ENCODE data around the gene BCL2L14. TPM values are rescaled to one million over a fixed set of nuclear protein-coding genes. Genes with fewer than 3 reads are reported as not detected.

BCL2L14 gene
- total RNA-seq, 1 donor from 2014 or later, result not detected

- DNase-seq (ENCODE audit: low spot score), result no peak
- no peak for ATAC-seq
Measured at GRCh38 chr12:12051668-12052067, 19.1 kb upstream of the BCL2L14 start.

- ATAC-seq (no peak), DNase-seq (ENCODE audit: low spot score) (no peak)
Measured at GRCh38 chr12:12054993-12055392, 15.7 kb upstream of the BCL2L14 start.

- DNase-seq (ENCODE audit: low spot score) (no peak), ATAC-seq (no peak)
Measured at GRCh38 chr12:12056951-12057350, 13.8 kb upstream of the BCL2L14 start.

GRCh38 chr12:12064596-12064995 is 6.1 kb upstream of the BCL2L14 start:
- ATAC-seq, result no peak
- DNase-seq (ENCODE audit: low spot score), result no peak

DNA sequence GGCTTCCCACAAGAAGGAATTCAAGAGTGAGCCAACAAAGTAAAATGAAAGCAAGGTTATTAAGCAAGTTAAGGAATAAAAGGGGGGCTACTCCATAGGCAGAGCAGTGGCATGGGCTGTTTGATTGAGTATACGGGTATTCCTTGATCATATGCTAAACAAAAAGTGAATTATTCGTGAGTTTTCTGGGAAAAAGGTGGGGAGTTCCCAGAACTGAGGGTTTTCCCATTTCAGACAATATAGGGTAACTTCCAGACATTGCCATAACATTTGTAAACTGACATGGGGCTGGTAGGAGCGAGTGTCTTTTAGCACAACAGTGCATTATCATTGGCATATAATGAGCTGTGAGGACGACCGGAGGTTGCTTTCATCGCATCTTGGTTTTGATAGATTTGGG is 2.0 kb upstream of the BCL2L14 start:
- ATAC-seq (no peak), DNase-seq (ENCODE audit: low spot score) (no peak)

- ATAC-seq (no peak), DNase-seq (ENCODE audit: low spot score) (no peak)
Measured at GRCh38 chr12:12069821-12070548, 754 bp upstream of the BCL2L14 start.

DNA sequence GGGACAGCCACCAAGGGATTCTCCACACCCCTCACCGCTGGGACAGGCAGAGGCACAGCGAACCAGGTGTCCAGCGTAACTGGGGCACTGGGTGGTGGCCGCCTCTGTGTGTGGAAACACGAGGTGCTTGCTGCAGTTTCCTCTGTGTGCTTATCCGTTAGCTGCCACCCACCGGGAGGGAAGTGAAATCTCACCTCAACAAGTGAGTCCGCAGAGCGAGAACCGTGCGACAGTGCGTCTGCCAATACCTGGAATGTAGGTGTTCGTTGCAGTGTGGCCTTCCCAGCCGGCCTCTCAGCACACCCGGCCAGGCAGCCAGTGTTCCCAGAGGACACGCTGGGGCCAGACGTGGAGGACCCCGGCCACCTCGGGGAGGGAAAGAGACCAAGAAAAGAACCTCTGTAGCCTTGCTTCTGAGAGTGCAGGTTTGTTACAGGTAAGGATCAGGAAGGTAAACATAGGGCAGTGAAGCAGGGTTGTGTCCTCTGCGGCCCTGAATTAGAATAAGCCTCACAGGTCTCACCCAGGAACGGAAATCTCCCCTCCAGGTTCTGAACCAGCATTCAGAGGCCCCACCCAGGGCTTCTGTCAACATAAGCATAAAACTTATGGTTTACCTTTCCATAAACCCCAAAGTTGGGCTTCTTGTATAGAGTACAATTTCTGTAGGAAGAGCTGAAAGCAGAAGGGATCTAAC is 1.5 kb downstream of the BCL2L14 start:
- DNase-seq (ENCODE audit: low spot score) (peak; percentile 60), ATAC-seq (peak; percentile 87)

- ATAC-seq (no peak), DNase-seq (ENCODE audit: low spot score) (peak; percentile 10)
Measured at GRCh38 chr12:12079291-12079690, 8.6 kb downstream of the BCL2L14 start.

- DNase-seq (ENCODE audit: low spot score), result peak; percentile 57
Measured at GRCh38 chr12:12081836-12082497, 11.2 kb downstream of the BCL2L14 start.

GRCh38 chr12:12083688-12084087 is 12.9 kb downstream of the BCL2L14 start:
- DNase-seq (ENCODE audit: low spot score), result no peak
- no peak for ATAC-seq

More at GRCh38 chr12:12081836-12082497, 11.2 kb downstream of the BCL2L14 start:
- peak; percentile 84 for ATAC-seq

GRCh38 chr12:12086362-12086761 is 15.6 kb downstream of the BCL2L14 start:
- peak; percentile 10 for DNase-seq (ENCODE audit: low spot score)
- no peak for ATAC-seq

DNA sequence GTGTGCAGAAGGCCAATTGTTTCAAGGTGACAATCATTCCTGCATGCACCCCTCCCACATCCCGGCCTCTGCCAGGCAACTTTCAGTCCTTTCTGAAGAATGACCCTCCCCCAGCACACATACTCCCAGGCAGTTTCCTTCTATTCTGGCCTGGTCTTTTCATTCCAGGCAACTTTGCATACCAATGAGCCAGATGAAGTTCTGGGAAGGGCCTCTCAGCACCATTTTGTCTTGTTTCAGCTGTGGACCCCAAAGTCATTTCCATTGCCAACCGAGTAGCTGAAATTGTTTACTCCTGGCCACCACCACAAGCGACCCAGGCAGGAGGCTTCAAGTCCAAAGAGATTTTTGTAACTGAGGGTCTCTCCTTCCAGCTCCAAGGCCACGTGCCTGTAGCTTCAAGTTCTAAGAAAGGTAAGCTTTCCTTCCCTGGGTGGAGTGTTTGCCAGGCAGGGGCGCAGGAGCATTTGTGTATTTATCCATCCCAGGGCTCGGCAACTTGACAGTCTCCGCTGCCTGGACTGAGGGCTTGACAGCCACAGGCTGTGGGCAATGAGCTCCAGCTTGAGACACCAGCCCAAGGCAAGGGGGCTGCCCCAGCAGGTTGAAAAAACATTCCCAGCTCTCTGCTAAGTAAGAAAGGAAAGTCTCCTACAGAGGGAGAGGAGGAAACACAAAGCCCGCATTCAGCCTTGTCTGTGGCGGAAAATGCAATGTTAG is 16.4 kb downstream of the BCL2L14 start:
- no peak for ATAC-seq
- DNase-seq (ENCODE audit: low spot score), result peak; percentile 43

GRCh38 chr12:12087693-12088034 is 16.9 kb downstream of the BCL2L14 start:
- DNase-seq (ENCODE audit: low spot score), result no peak

DNA sequence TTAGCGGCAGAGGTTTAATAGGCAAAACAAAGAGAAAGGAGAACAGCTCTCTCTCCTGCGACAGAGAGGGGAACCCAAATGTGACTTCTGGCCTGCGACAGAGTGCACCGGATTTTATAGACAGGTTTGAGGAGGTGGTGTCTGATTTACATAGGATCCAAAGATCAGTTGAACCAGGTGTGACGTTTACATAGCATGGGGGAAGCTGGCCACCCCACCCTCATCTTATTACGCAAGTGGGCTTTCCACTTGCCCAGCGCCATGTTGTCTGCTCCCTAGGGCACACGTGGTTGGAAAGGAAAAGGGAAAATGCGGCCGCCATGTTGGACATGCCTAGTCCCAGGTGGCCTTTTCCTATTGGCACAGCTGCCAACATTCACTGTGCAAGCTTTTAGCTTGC is 17.4 kb downstream of the BCL2L14 start:
- ATAC-seq (peak; percentile 86), DNase-seq (ENCODE audit: low spot score) (peak; percentile 81)

More at GRCh38 chr12:12087693-12088034, 16.9 kb downstream of the BCL2L14 start:
- ATAC-seq, result peak; percentile 26

GRCh38 chr12:12088761-12089160 is 18.0 kb downstream of the BCL2L14 start:
- ATAC-seq, result no peak
- DNase-seq (ENCODE audit: low spot score), result peak; percentile 43

DNA sequence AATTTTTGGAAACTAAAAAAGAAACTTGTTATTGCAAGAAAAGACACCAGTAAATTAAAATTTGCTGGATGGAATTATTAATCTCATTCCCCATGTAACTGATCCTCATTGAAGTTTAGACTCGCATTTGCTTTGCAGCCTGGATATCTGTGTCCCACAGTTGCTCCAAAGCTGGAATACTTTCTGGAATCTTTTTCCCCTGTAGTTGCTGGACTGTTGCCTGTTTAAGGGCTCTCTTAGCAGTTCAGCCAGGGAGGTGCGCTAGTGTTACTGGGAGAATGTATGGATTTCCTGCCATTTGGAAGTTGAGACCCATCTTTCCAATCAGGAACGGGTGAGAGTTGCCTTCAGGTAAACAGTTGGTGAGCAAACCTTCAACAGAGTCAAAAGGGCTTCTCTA is 20.3 kb downstream of the BCL2L14 start:
- DNase-seq (ENCODE audit: low spot score) (no peak), ATAC-seq (no peak)

DNA sequence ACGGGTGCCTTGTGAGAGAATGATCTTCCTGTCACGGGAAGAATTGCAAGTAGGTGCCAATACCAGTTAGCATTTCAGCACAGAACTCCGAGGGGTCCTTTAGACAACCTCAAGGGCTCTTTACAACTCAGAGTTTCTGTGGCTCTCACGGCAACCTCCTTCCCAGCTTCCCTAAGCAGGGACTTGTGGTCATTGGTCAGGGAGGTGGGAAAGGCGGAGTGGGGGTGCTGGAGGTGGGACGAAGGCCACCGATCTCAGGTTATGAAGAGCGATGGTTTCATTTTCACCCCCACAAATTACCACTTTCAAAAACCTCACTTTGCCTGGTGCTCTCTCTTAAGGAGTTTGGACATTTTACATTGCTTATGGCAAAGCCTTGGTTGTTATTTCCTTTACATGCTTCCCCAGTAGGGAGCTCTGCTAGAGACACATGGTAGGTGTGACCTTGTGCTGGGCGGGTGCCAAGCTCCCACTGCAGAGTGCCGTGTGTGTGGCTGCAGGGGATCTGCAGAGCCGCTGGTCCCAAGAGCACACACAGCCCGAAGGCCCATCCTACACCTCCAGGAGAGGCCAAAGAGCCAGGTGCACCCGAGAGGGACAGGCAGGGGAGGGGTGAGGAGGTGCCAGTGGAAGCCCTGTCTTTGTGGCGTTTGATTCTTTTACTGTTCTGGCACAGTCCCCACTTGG is 21.4 kb downstream of the BCL2L14 start:
- peak; percentile 21 for ATAC-seq
- peak; percentile 39 for DNase-seq (ENCODE audit: low spot score)

GRCh38 chr12:12094481-12094880 is 23.7 kb downstream of the BCL2L14 start:
- no peak for DNase-seq (ENCODE audit: low spot score)
- no peak for ATAC-seq

- ATAC-seq, result no peak
- DNase-seq (ENCODE audit: low spot score), result no peak
Measured at GRCh38 chr12:12095021-12095420, 24.3 kb downstream of the BCL2L14 start.

DNA sequence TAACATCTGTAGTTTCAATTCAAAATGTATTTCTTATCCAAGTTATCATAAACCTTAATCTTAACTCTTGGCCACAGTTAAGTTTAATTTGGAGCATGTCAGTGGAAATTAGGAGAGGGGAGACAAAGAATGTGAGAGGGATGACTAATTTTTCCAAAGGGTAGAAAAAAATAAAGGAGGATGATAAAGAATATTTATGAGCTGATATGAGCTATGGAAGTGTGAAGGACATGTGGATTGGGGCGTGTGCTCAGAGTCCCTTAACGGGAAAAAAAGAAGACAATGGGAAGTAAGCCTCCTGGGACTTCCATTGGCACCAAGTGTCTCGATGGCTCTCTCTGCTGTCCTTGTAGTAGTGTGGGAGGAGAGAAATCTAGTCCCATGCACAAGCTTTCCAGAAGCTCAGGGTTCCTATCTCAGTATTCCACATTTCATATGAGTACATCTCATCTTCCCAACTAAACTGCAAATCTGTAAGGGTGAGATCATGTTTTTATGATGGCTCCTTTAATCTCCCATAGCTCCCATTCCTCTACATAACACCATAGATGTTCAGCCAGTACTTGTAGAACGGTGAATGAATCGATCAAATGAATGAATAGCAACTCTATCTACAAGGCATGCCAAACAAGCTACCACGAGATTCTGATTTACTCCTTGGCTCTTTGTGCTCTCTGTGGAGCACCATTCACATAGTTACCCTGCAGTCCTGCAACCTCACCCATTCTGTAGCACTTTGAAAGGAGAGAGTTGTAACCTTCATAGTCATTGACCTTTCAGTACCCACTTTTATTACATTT is 27.4 kb downstream of the BCL2L14 start:
- ATAC-seq (no peak), DNase-seq (ENCODE audit: low spot score) (no peak)
